Liver (tissue), 9 donors: ENCODE data around the gene GALNT16. TPM values are rescaled to one million over a fixed set of nuclear protein-coding genes. Genes with fewer than 3 reads are reported as not detected.

Experiments
- DNase-seq: peaks from one replicate; pipeline ENCODE4 v3.0.0-alpha.2; 2017; ENCODE audit warnings: low spot score
- H3K27ac ChIP-seq, 2 donors: one replicate each; pipeline ENCODE4 v1.7.0; 2013; ENCODE audit warnings: inconsistent platforms in 2 of 2, low read length in 2 of 2, control low read depth in 1 of 2, low read depth in 1 of 2, mild to moderate bottlenecking in 1 of 2
- H3K27me3 ChIP-seq, 4 donors: one replicate each; pipeline versions ENCODE4 v1.6.1 to v1.7.0; 2013; ENCODE audit warnings: low read length in 3 of 4, inconsistent platforms in 1 of 4, mild to moderate bottlenecking in 1 of 4, moderate library complexity in 1 of 4; ENCODE audit not compliant: control insufficient read depth in 4 of 4, insufficient read depth in 4 of 4
- H3K36me3 ChIP-seq, 4 donors: one replicate each; pipeline versions ENCODE4 v1.6.1 to v1.7.0; 2013; ENCODE audit warnings: low read length in 3 of 4, mild to moderate bottlenecking in 3 of 4, low read depth in 1 of 4, moderate library complexity in 1 of 4; ENCODE audit not compliant: control insufficient read depth in 4 of 4, insufficient read depth in 3 of 4
- H3K4me1 ChIP-seq, 4 donors: one replicate each; pipeline versions ENCODE4 v1.6.1 to v1.7.0; 2013; ENCODE audit warnings: low read length in 3 of 4, mild to moderate bottlenecking in 3 of 4, moderate library complexity in 1 of 4; ENCODE audit not compliant: control insufficient read depth in 4 of 4, insufficient read depth in 4 of 4
- H3K4me3 ChIP-seq, 3 donors: one replicate each; pipeline versions ENCODE4 v1.6.1 to v1.7.0; 2013; ENCODE audit warnings: low read length in 3 of 3, control low read depth in 1 of 3, low read depth in 1 of 3, mild to moderate bottlenecking in 1 of 3
- H3K9ac ChIP-seq, 2 donors: one replicate each; pipeline ENCODE4 v1.7.0; 2013; ENCODE audit warnings: low read length in 2 of 2, mild to moderate bottlenecking in 2 of 2, moderate library complexity in 2 of 2, control low read depth in 1 of 2, low read depth in 1 of 2
- H3K9me3 ChIP-seq, 4 donors: one replicate each; pipeline versions ENCODE4 v1.6.1 to v1.7.0; 2013; ENCODE audit warnings: low read length in 3 of 4; ENCODE audit not compliant: control insufficient read depth in 4 of 4
- ATF3 ChIP-seq: IDR thresholded peaks from 2 replicates; pipeline ENCODE4 v1.6.1; 2016; ENCODE audit warnings: antibody characterized with exemption
- CTCF ChIP-seq: fragments of 150-350 bp; IDR thresholded peaks from 2 replicates; pipeline ENCODE4 v1.5.1; 2017; ENCODE audit warnings: improper control_type of control experiment, low read depth, low read length; ENCODE audit not compliant: missing input control
- EGR1 ChIP-seq, 2 donors: IDR thresholded peaks; 2 replicates each; pipeline ENCODE4 v1.6.1; 2016 to 2018; ENCODE audit warnings: antibody characterized with exemption in 2 of 2, low read depth in 2 of 2
- FOXA1 ChIP-seq: IDR thresholded peaks from 2 replicates; pipeline ENCODE4 v1.6.1; 2016; ENCODE audit warnings: antibody characterized with exemption
- FOXA2 ChIP-seq: IDR thresholded peaks from 2 replicates; pipeline ENCODE4 v1.6.1; 2016; ENCODE audit warnings: antibody characterized with exemption
- GABPA ChIP-seq, 2 donors: IDR thresholded peaks in 1 of 2; conservative IDR thresholded peaks in 1 of 2; 2 replicates each; pipeline ENCODE4 v1.6.1; 2016; ENCODE audit warnings: antibody characterized with exemption in 2 of 2, mild to moderate bottlenecking in 1 of 2, moderate library complexity in 1 of 2
- HNF4A ChIP-seq, 2 donors: conservative IDR thresholded peaks; 2 replicates each; pipeline ENCODE4 v1.6.1; 2016; ENCODE audit warnings: antibody characterized with exemption in 2 of 2, mild to moderate bottlenecking in 2 of 2
- HNF4G ChIP-seq: IDR thresholded peaks from 2 replicates; pipeline ENCODE4 v1.6.1; 2016; ENCODE audit warnings: antibody characterized with exemption
- JUND ChIP-seq, 2 donors: IDR thresholded peaks; 2 replicates each; pipeline ENCODE4 v1.6.1; 2016; ENCODE audit warnings: antibody characterized with exemption in 2 of 2
- MAX ChIP-seq: IDR thresholded peaks from 2 replicates; pipeline ENCODE4 v1.6.1; 2016; ENCODE audit warnings: antibody characterized with exemption
- NR2F2 ChIP-seq: IDR thresholded peaks from 2 replicates; pipeline ENCODE4 v1.6.1; 2016; ENCODE audit warnings: antibody characterized with exemption
- RAD21 ChIP-seq, 2 donors: IDR thresholded peaks; 2 replicates each; pipeline ENCODE4 v1.6.1; 2016; ENCODE audit warnings: antibody characterized with exemption in 2 of 2, mild to moderate bottlenecking in 2 of 2
- REST ChIP-seq: IDR thresholded peaks from 2 replicates; pipeline ENCODE4 v1.6.1; 2016; ENCODE audit warnings: antibody characterized with exemption, mild to moderate bottlenecking
- RXRA ChIP-seq, 2 donors: IDR thresholded peaks; 2 replicates each; pipeline ENCODE4 v1.6.1; 2017 to 2018; ENCODE audit warnings: antibody characterized with exemption in 2 of 2, mild to moderate bottlenecking in 1 of 2
- SP1 ChIP-seq: IDR thresholded peaks from 2 replicates; pipeline ENCODE4 v1.6.1; 2018; ENCODE audit warnings: antibody characterized with exemption, mild to moderate bottlenecking
- TAF1 ChIP-seq: conservative IDR thresholded peaks from 2 replicates; pipeline ENCODE4 v1.6.1; 2016; ENCODE audit warnings: antibody characterized with exemption, mild to moderate bottlenecking
- YY1 ChIP-seq: IDR thresholded peaks from 2 replicates; pipeline ENCODE4 v1.6.1; 2016; ENCODE audit warnings: antibody characterized with exemption, mild to moderate bottlenecking
- ZBTB33 ChIP-seq: IDR thresholded peaks from 2 replicates; pipeline ENCODE4 v1.6.1; 2016; ENCODE audit warnings: antibody characterized with exemption
- WGBS: extraction: QIAGEN DNeasy Blood & Tissue Kit; methylation state at CpG from one replicate; pipeline ENCODE4 v1.1.7; 2013; 5-methylcytosine and 5-hydroxymethylcytosine counted together
- polyA plus RNA-seq, 2 donors: library from polyadenylated mRNA; stranded (reverse) in 1 of 2; unstranded in 1 of 2; fragments of 200-250 nt in 1 of 2; fragments of >200 nt in 1 of 2; fragmentation: Nextera tagmentation in 1 of 2; extraction: Ambion mirVana in 1 of 2; gene quantifications; one replicate each; pipeline versions ENCODE4 v1.2.1 to v1.2.3, GENCODE V29; 2013 to 2015
- total RNA-seq, 2 donors: library from RNA; depleted of rRNA; stranded (reverse); fragments of >200 nt; gene quantifications; one replicate each; pipeline ENCODE4 v1.2.3, GENCODE V29; 2014
- donor health status: healthy.
- donor health status: healthy.
- donor health status: healthy.
- donor health status: healthy.
- donor health status: healthy.

GALNT16 gene
- total and polyA plus RNA-seq, 4 donors, result 0.25 to 1.2 (median 0.71) TPM

- no peaks in the 10 kb centered on the region for H3K36me3 ChIP-seq
- H3K27ac ChIP-seq, result no peak overlapping the region
- no peak for TF ChIP-seq MAX
- TF ChIP-seq EGR1 (IDR thresholded peaks at IDR 0.05; ENCODE audit: low read depth in 2 of 2), result no peak
- no peak for TF ChIP-seq RXRA (IDR thresholded peaks at IDR 0.05)
- no peak for TF ChIP-seq FOXA1
- no peak for TF ChIP-seq HNF4G
- no peak for TF ChIP-seq JUND (IDR thresholded peaks at IDR 0.05)
- TF ChIP-seq CTCF, result no peak
- TF ChIP-seq RAD21 (IDR thresholded peaks at IDR 0.05), result no peak
- no peak for TF ChIP-seq ATF3
- TF ChIP-seq SP1, result no peak
- no peak for TF ChIP-seq GABPA (IDR thresholded peaks at IDR 0.05 in 1 of 2, conservative IDR thresholded peaks at IDR 0.05 in 1 of 2)
- TF ChIP-seq NR2F2, result no peak
- no peak for TF ChIP-seq FOXA2
- no peak for TF ChIP-seq REST
- no peak for TF ChIP-seq YY1
- no peak for TF ChIP-seq HNF4A (conservative IDR thresholded peaks at IDR 0.05)
- no peaks in the 10 kb centered on the region for H3K9me3 ChIP-seq
- WGBS, result 86% methylated on average over 1 of the region's 1 CpG
- H3K4me1 ChIP-seq, result no peaks in the 10 kb centered on the region
- H3K27me3 ChIP-seq, result no peaks in the 10 kb centered on the region
- no peak overlapping the region for H3K4me3 ChIP-seq
- no peak overlapping the region for H3K9ac ChIP-seq
- DNase-seq, result no peak
These were observed 9.4 kb downstream of the GALNT16 start for GRCh38 chr14:69269381-69269780.

GRCh38 chr14:69270097-69270496, 10.1 kb downstream of the GALNT16 start:
- DNase-seq, result no peak
- Histone ChIP-seq H3K9me3 (no peaks in the 10 kb centered on the region), H3K9ac (no peak overlapping the region), H3K4me1 (no peaks in the 10 kb centered on the region), H3K27me3 (no peaks in the 10 kb centered on the region), H3K4me3 (no peak overlapping the region), H3K27ac (no peak overlapping the region), H3K36me3 (no peaks in the 10 kb centered on the region)
- WGBS, result 85% methylated on average over 10 of the region's 10 CpGs
- TF ChIP-seq RXRA (IDR thresholded peaks at IDR 0.05), result no peak
- no peak for TF ChIP-seq MAX
- no peak for TF ChIP-seq YY1
- no peak for TF ChIP-seq TAF1
- TF ChIP-seq SP1, result no peak
- TF ChIP-seq ZBTB33, result no peak
- no peak for TF ChIP-seq RAD21 (IDR thresholded peaks at IDR 0.05)
- no peak for TF ChIP-seq ATF3
- no peak for TF ChIP-seq NR2F2
- no peak for TF ChIP-seq FOXA1
- no peak for TF ChIP-seq HNF4A (conservative IDR thresholded peaks at IDR 0.05)
- TF ChIP-seq CTCF, result no peak
- TF ChIP-seq HNF4G, result no peak
